ENCODE measurements around the gene AKAP7.

Gene AKAP7

GRCh38 chr6:131132360-131132759, 2.9 kb upstream of the AKAP7 start:
- in situ Hi-C loops (cut with MboI; ENCODE audit: low sequenced_read_pairs) = no loop called here

GRCh38 chr6:131134220-131134979, 867 bp upstream of the AKAP7 start:
- in situ Hi-C loops (cut with MboI; ENCODE audit: low sequenced_read_pairs) = no loop called here

- in situ Hi-C loops (cut with MboI; ENCODE audit: low sequenced_read_pairs) = no loop called here
Observed at GRCh38 chr6:131134980-131135243, 355 bp upstream of the AKAP7 start.

- in situ Hi-C loops (cut with MboI; ENCODE audit: low sequenced_read_pairs) = no loop called here
Observed at GRCh38 chr6:131136021-131136786, 937 bp downstream of the AKAP7 start.

- in situ Hi-C loops (cut with MboI; ENCODE audit: low sequenced_read_pairs) = no loop called here
Observed at GRCh38 chr6:131139599-131139998, 4.3 kb downstream of the AKAP7 start.

GRCh38 chr6:131143319-131143718, 8.1 kb downstream of the AKAP7 start:
- in situ Hi-C loops (cut with MboI; ENCODE audit: low sequenced_read_pairs) = no loop called here

GRCh38 chr6:131146865-131147264, 11.6 kb downstream of the AKAP7 start:
- in situ Hi-C loops (cut with MboI; ENCODE audit: low sequenced_read_pairs) = no loop called here

- in situ Hi-C loops (cut with MboI; ENCODE audit: low sequenced_read_pairs) = no loop called here
Observed at GRCh38 chr6:131156411-131156810, 21.1 kb downstream of the AKAP7 start.

GRCh38 chr6:131159578-131159977, 24.3 kb downstream of the AKAP7 start:
- in situ Hi-C loops (cut with MboI; ENCODE audit: low sequenced_read_pairs) = no loop called here

GRCh38 chr6:131160254-131160758, 25.0 kb downstream of the AKAP7 start:
- in situ Hi-C loops (cut with MboI; ENCODE audit: low sequenced_read_pairs) = no loop called here

- in situ Hi-C loops (cut with MboI; ENCODE audit: low sequenced_read_pairs) = no loop called here
Observed at GRCh38 chr6:131161987-131162386, 26.7 kb downstream of the AKAP7 start.

GRCh38 chr6:131163886-131164285, 28.6 kb downstream of the AKAP7 start:
- in situ Hi-C loops (cut with MboI; ENCODE audit: low sequenced_read_pairs) = no loop called here

GRCh38 chr6:131164506-131164905, 29.2 kb downstream of the AKAP7 start:
- in situ Hi-C loops (cut with MboI; ENCODE audit: low sequenced_read_pairs) = no loop called here

GRCh38 chr6:131167773-131168172, 32.5 kb downstream of the AKAP7 start:
- in situ Hi-C loops (cut with MboI; ENCODE audit: low sequenced_read_pairs) = no loop called here

- in situ Hi-C loops (cut with MboI; ENCODE audit: low sequenced_read_pairs) = no loop called here
Observed at GRCh38 chr6:131169613-131170012, 34.3 kb downstream of the AKAP7 start.

- in situ Hi-C loops (cut with MboI; ENCODE audit: low sequenced_read_pairs) = no loop called here
Observed at GRCh38 chr6:131172222-131172621, 37.0 kb downstream of the AKAP7 start.

- in situ Hi-C loops (cut with MboI; ENCODE audit: low sequenced_read_pairs) = no loop called here
Observed at GRCh38 chr6:131173680-131174079, 38.4 kb downstream of the AKAP7 start.

GRCh38 chr6:131175564-131175963, 40.3 kb downstream of the AKAP7 start:
- in situ Hi-C loops (cut with MboI; ENCODE audit: low sequenced_read_pairs) = no loop called here

GRCh38 chr6:131177996-131178395, 42.7 kb downstream of the AKAP7 start:
- in situ Hi-C loops (cut with MboI; ENCODE audit: low sequenced_read_pairs) = no loop called here

GRCh38 chr6:131182991-131183425, 47.7 kb downstream of the AKAP7 start:
- in situ Hi-C loops (cut with MboI; ENCODE audit: low sequenced_read_pairs) = no loop called here

GRCh38 chr6:131183427-131184095, 48.3 kb downstream of the AKAP7 start:
- in situ Hi-C loops (cut with MboI; ENCODE audit: low sequenced_read_pairs) = no loop called here

- in situ Hi-C loops (cut with MboI; ENCODE audit: low sequenced_read_pairs) = no loop called here
Observed at GRCh38 chr6:131191590-131191989, 56.3 kb downstream of the AKAP7 start.

Measured in HL-60/S4 treated with phorbol 12-myristate 13-acetate at 8.2 ng/mL for 4 days and 3 days (cell line).